HL-60 (cell line): Measurements from ENCODE around the gene EGFR.

ENCODE experiments used
- DNase-seq, 2 experiments: peaks; one replicate each; pipeline ENCODE4 v3.0.0-alpha.2; 2010 to 2020; ENCODE audit warnings: low read depth in 1 of 2, low spot score in 1 of 2
- H3K27ac ChIP-seq: fragments of 250-450 bp; sonication (Bioruptor Pico); replicated peaks from 2 replicates; pipeline ENCODE4 v1.5.1; 2020; ENCODE audit warnings: mild to moderate bottlenecking, moderate library complexity
- H3K27me3 ChIP-seq: fragments of 250-450 bp; sonication (Bioruptor Pico); 2 replicates; pipeline ENCODE4 v1.5.1; 2021; ENCODE audit warnings: mild to moderate bottlenecking, moderate library complexity; ENCODE audit not compliant: insufficient read depth, poor library complexity, severe bottlenecking
- H3K4me3 ChIP-seq: replicated peaks from 2 replicates; pipeline ENCODE4 v1.5.1; 2011; ENCODE audit warnings: mild to moderate bottlenecking, control low read depth, low read length; ENCODE audit not compliant: insufficient read depth
- GABPA ChIP-seq: IDR thresholded peaks from 2 replicates; pipeline ENCODE4 v1.6.1; 2012; ENCODE audit warnings: low read depth
- POLR2AphosphoS5 ChIP-seq: IDR thresholded peaks from 2 replicates; pipeline ENCODE4 v1.6.1; 2012; ENCODE audit warnings: low read depth
- SPI1 ChIP-seq: IDR thresholded peaks from 2 replicates; pipeline ENCODE4 v1.6.1; 2012; ENCODE audit warnings: low read depth, mild to moderate bottlenecking, borderline replicate concordance
- TF ChIP-seq, protein P1 (sequence below): IDR thresholded peaks from one replicate; pipeline ENCODE4 v1.5.1; 2011; ENCODE audit warnings: low read length, control low read depth, inconsistent platforms; ENCODE audit not compliant: insufficient read depth
- TF ChIP-seq, protein P2 (sequence below): IDR thresholded peaks from 2 replicates; pipeline ENCODE4 v1.6.1; 2012; ENCODE audit warnings: low read depth; ENCODE audit not compliant: insufficient replicate concordance

The EGFR gene

DNA sequence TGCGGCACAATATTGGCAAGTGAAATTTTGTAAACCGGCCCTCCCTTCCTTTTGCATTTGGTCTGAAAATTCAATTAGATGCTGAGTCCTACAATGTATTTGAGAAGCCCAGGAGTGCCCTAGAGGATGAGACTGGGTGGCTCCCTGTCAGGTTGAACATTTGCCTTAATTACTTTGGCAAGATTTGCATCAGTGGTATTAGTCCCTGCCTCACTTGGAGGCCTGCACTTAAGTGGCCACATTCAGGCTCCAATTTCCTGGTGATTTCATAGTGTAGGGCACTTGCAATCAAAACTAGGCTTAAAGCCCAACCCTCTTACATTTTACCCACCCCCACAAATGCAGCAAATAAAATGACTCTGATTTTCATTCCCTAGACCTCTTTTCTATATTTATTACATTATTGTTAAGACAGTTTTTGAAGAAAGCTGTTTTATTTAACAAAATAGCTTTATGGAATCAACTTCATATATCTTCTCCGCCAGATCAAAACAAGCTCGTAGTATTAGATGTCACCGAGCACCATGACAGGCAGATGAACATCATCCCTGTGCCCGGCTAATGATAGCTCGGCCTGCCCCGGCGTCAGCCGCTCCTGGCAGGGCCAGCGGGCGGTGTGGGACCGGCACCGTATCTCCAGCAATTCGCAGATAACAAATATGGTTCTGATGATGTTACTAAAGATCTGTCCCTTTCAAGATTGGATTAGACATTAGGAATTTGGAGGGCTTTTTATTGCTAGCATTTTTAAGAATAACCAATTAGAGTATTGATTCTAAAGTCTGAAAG lies 73.6 kb downstream of the EGFR start:
- Histone ChIP-seq H3K4me3 (no peak overlapping the region), H3K27me3 (no peaks in the 10 kb centered on the region), H3K27ac (no peak overlapping the region)
- TF ChIP-seq POLR2AphosphoS5: no peak
- TF ChIP-seq GABPA: no peak
- TF ChIP-seq SPI1: no peak
- TF ChIP-seq, protein P1, sequence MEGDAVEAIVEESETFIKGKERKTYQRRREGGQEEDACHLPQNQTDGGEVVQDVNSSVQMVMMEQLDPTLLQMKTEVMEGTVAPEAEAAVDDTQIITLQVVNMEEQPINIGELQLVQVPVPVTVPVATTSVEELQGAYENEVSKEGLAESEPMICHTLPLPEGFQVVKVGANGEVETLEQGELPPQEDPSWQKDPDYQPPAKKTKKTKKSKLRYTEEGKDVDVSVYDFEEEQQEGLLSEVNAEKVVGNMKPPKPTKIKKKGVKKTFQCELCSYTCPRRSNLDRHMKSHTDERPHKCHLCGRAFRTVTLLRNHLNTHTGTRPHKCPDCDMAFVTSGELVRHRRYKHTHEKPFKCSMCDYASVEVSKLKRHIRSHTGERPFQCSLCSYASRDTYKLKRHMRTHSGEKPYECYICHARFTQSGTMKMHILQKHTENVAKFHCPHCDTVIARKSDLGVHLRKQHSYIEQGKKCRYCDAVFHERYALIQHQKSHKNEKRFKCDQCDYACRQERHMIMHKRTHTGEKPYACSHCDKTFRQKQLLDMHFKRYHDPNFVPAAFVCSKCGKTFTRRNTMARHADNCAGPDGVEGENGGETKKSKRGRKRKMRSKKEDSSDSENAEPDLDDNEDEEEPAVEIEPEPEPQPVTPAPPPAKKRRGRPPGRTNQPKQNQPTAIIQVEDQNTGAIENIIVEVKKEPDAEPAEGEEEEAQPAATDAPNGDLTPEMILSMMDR: no peak
- TF ChIP-seq, protein P2, sequence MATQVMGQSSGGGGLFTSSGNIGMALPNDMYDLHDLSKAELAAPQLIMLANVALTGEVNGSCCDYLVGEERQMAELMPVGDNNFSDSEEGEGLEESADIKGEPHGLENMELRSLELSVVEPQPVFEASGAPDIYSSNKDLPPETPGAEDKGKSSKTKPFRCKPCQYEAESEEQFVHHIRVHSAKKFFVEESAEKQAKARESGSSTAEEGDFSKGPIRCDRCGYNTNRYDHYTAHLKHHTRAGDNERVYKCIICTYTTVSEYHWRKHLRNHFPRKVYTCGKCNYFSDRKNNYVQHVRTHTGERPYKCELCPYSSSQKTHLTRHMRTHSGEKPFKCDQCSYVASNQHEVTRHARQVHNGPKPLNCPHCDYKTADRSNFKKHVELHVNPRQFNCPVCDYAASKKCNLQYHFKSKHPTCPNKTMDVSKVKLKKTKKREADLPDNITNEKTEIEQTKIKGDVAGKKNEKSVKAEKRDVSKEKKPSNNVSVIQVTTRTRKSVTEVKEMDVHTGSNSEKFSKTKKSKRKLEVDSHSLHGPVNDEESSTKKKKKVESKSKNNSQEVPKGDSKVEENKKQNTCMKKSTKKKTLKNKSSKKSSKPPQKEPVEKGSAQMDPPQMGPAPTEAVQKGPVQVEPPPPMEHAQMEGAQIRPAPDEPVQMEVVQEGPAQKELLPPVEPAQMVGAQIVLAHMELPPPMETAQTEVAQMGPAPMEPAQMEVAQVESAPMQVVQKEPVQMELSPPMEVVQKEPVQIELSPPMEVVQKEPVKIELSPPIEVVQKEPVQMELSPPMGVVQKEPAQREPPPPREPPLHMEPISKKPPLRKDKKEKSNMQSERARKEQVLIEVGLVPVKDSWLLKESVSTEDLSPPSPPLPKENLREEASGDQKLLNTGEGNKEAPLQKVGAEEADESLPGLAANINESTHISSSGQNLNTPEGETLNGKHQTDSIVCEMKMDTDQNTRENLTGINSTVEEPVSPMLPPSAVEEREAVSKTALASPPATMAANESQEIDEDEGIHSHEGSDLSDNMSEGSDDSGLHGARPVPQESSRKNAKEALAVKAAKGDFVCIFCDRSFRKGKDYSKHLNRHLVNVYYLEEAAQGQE: no peak
- no peak for DNase-seq

DNA sequence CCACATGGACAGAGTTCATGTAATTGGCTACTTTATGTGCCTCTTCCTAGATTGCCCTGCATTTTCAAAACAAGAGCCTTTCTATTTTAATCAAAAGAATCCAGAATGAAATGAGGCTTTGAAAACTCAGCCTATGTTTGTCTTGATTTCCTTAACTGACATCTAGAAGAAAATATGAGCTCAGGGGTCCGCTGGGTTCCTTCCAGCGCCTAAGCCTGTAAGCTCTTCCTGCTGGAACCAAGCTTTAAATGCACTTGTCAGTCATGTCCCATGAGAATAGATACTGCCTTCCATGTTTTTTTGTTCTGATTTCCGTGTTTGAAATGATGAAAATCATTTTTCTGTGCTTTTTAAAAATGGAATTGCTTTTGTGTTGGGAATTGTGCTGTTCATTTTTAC lies 74.2 kb downstream of the EGFR start:
- no peak overlapping the region for H3K4me3 ChIP-seq
- H3K27ac ChIP-seq: no peak overlapping the region
- TF ChIP-seq, protein P2: no peak
- TF ChIP-seq SPI1 (no peak), POLR2AphosphoS5 (no peak), GABPA (no peak)
- TF ChIP-seq, protein P1: no peak
- DNase-seq: no peak
- H3K27me3 ChIP-seq: no peaks in the 10 kb centered on the region

DNA sequence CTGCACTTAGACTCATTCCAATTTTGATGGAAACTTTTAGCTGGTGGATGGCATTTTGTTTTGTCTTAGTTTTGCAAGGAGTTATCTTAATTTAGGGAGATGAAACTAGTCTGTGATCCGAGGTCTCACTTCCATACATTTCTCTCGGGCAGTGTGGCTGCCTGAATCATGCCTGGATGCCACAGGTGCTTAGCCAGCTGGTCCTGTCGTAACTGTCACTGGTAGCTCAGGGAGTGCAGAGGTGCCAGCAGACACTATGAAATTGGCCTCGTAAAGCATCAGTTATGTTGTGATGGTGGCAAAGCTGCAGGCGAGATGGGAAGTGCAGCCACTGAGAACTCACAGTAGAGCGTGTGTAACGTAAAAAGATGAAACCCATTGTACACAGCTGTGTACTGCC lies 74.9 kb downstream of the EGFR start:
- no peak for TF ChIP-seq GABPA
- Histone ChIP-seq H3K27ac (no peak overlapping the region), H3K4me3 (no peak overlapping the region), H3K27me3 (no peaks in the 10 kb centered on the region)
- DNase-seq: no peak

DNA sequence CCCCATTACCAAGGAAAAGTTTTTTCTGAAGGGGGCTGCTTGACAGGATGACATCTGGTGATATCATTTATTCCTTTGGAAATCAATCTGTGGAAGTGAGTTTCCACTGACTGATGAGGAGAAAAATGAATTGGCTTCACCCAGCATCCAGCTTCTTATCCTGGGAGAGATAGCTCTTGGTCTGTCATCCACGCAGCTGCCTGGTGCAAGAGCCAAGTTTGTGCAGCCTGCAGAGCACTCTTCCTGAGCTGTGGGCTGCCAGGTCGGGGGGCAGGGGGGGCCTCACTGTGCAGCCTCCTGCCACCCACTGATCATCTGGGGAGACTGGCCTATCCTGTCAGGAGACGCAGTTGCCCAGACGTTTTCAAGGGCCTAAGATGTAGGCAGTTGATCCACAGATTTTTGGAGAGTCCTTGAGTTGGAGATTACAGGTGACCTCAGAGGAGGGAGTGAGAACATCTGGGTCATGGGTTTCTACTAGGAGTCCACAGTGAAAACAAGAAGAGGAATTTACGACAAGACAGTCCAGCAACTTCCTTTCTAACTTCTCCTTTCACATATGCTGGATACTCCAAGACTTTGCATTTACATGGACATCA lies 75.4 kb downstream of the EGFR start:
- Histone ChIP-seq H3K27ac (no peak overlapping the region), H3K27me3 (no peaks in the 10 kb centered on the region), H3K4me3 (no peak overlapping the region)
- TF ChIP-seq GABPA: no peak
- TF ChIP-seq, protein P2: no peak
- no peak for TF ChIP-seq POLR2AphosphoS5
- TF ChIP-seq SPI1: no peak
- TF ChIP-seq, protein P1: no peak
- DNase-seq: no peak
